A673 (cell line): ENCODE results near the gene PAOX. TPM values are rescaled to one million over a fixed set of nuclear protein-coding genes. Genes with fewer than 3 reads are reported as not detected.
"Not testable (repeated sequence)": the region's sequence is repeated elsewhere in the genome, so short reads cannot be mapped to it uniquely, and the experiment has no call there.

ENCODE experiments used
- BruUV-seq: library from RNA; stranded (reverse); fragments of 400-500 nt; replicated peaks from 2 replicates; lab custom pipeline; 2021; lab: Mats Ljungman, UMichigan
- CTCF ChIA-PET: fragments of 300-600 bp; sonication (Branson Sonifier 250); formaldehyde crosslinking; loops from one replicate; lab custom pipeline; 2022; ENCODE audit warnings: antibody characterized with exemption; lab: Charles Lee
- POLR2A ChIA-PET: fragments of 300-600 bp; sonication (Branson Sonifier 250); formaldehyde crosslinking; loops from one replicate; lab custom pipeline; 2022; ENCODE audit warnings: antibody characterized with exemption; ENCODE audit not compliant: low non-redundant PET; lab: Charles Lee
- DNase-seq: peaks from one replicate; pipeline ENCODE4 v3.0.0-alpha.2; 2015; ENCODE audit warnings: low spot score
- H3K27ac ChIP-seq: fragments of 200-600 bp; sonication (generic); 2 replicates; pipeline ENCODE4 v1.5.1; 2016; ENCODE audit warnings: mixed run types, low read depth, mild to moderate bottlenecking, mixed read lengths, antibody characterized with exemption, low read length; ENCODE audit not compliant: poor library complexity, severe bottlenecking
- H3K27me3 ChIP-seq: fragments of 200-600 bp; sonication (generic); replicated peaks from 2 replicates; pipeline ENCODE4 v1.6.1; 2017; ENCODE audit warnings: mixed run types, low read depth, mild to moderate bottlenecking, mixed read lengths, antibody characterized with exemption, low read length; ENCODE audit not compliant: insufficient read depth, poor library complexity
- H3K36me3 ChIP-seq: fragments of 200-600 bp; sonication (generic); 2 replicates; pipeline ENCODE4 v1.6.1; 2016; ENCODE audit warnings: mixed run types, mild to moderate bottlenecking, mixed read lengths, antibody characterized with exemption, low read length; ENCODE audit not compliant: insufficient read depth, poor library complexity, severe bottlenecking
- H3K4me1 ChIP-seq: fragments of 200-600 bp; sonication (generic); 2 replicates; pipeline ENCODE4 v1.6.1; 2017; ENCODE audit warnings: mixed run types, mild to moderate bottlenecking, mixed read lengths, antibody characterized with exemption, low read length; ENCODE audit not compliant: insufficient read depth, poor library complexity, severe bottlenecking
- H3K4me3 ChIP-seq: fragments of 200-600 bp; sonication (generic); 2 replicates; pipeline ENCODE4 v1.5.1; 2016; ENCODE audit warnings: low read depth, mixed run types, mild to moderate bottlenecking, mixed read lengths, low read length; ENCODE audit not compliant: poor library complexity, severe bottlenecking
- H3K9me3 ChIP-seq: fragments of 200-600 bp; sonication (generic); 2 replicates; pipeline ENCODE4 v1.6.1; 2016; ENCODE audit warnings: mixed run types, low read depth, mild to moderate bottlenecking, mixed read lengths, antibody characterized with exemption, low read length; ENCODE audit not compliant: poor library complexity, severe bottlenecking
- CTCF ChIP-seq: fragments of 300-800, 200-600 bp; sonication (generic); conservative IDR thresholded peaks from 2 replicates; pipeline ENCODE4 v1.5.1; 2017; ENCODE audit warnings: low read depth, mild to moderate bottlenecking, antibody characterized with exemption, low read length, moderate library complexity, mixed read lengths
- EZH2 ChIP-seq: fragments of 200-600 bp; sonication (generic); IDR thresholded peaks from 2 replicates; pipeline ENCODE4 v1.6.1; 2017; ENCODE audit warnings: borderline replicate concordance, low read depth, mild to moderate bottlenecking, mixed read lengths, antibody characterized with exemption, low read length; ENCODE audit not compliant: poor library complexity, severe bottlenecking
- intact Hi-C: fragments of 100-400 bp; cut with micrococcal nuclease; formaldehyde crosslinking; loops from one replicate; pipeline ENCODE4 v1.10.0; 2022; ENCODE audit not compliant: unreplicated experiment
- total RNA-seq: library from RNA; stranded (reverse); gene quantifications from 2 replicates; pipeline ENCODE4 v1.2.3, GENCODE V29; 2021

PAOX gene
- total RNA-seq, 1 experiment from 2014 or later: 0.92 TPM

- no TSS peak for BruUV-seq
- Histone ChIP-seq H3K27ac (no peak overlapping the region), H3K9me3 (no peaks in the 10 kb centered on the region), H3K4me1 (no peaks in the 10 kb centered on the region), H3K4me3 (no peak overlapping the region), H3K27me3 (no peaks in the 10 kb centered on the region), H3K36me3 (peaks cover 49% of the 10 kb centered on the region)
- POLR2A ChIA-PET: no interaction called here
- intact Hi-C loops: no loop called here
- TF ChIP-seq CTCF (no peak), EZH2 (no peak)
- CTCF ChIA-PET: no interaction called here
- DNase-seq: no peak
Observed at GRCh38 chr10:133365461-133366129, 13.5 kb upstream of the PAOX start.

GRCh38 chr10:133366130-133366478 lies 13.0 kb upstream of the PAOX start:
- CTCF ChIA-PET: no interaction called here
- Histone ChIP-seq H3K4me1 (no peaks in the 10 kb centered on the region), H3K36me3 (peaks cover 49% of the 10 kb centered on the region), H3K27ac (no peak overlapping the region), H3K9me3 (no peaks in the 10 kb centered on the region), H3K4me3 (no peak overlapping the region), H3K27me3 (no peaks in the 10 kb centered on the region)
- no peak for DNase-seq
- TF ChIP-seq CTCF (no peak), EZH2 (no peak)
- intact Hi-C loops: no loop called here
- POLR2A ChIA-PET: no interaction called here
- BruUV-seq: no TSS peak

GRCh38 chr10:133366751-133367150 lies 12.3 kb upstream of the PAOX start:
- Histone ChIP-seq H3K27me3 (no peaks in the 10 kb centered on the region), H3K4me3 (no peak overlapping the region), H3K9me3 (no peaks in the 10 kb centered on the region), H3K27ac (no peak overlapping the region), H3K36me3 (peaks cover 49% of the 10 kb centered on the region), H3K4me1 (no peaks in the 10 kb centered on the region)
- intact Hi-C loops: no loop called here
- DNase-seq: no peak
- BruUV-seq: no TSS peak
- no peak for TF ChIP-seq EZH2
- no peak for TF ChIP-seq CTCF
- ChIA-PET POLR2A (no interaction called here), CTCF (no interaction called here)

- H3K4me1 ChIP-seq, H3K27ac ChIP-seq, H3K27me3 ChIP-seq, intact Hi-C loops, POLR2A ChIA-PET, H3K4me3 ChIP-seq, CTCF ChIA-PET, BruUV-seq, H3K9me3 ChIP-seq, DNase-seq: not testable (repeated sequence)
- peaks cover 43% of the 10 kb centered on the region for H3K36me3 ChIP-seq
Observed at GRCh38 chr10:133367461-133367860, 11.6 kb upstream of the PAOX start.
